Stimulated activated CD8-positive, alpha-beta memory T cell treated with anti-CD3 and anti-CD28 coated beads, Interleukin-4, amount 100 ng/mL, for 1 hour (primary cell): ENCODE measurements around the gene TSPAN13.

Experiments
- DNase-seq, 2 donors: peaks; one replicate each; pipeline ENCODE4 v3.0.0-alpha.2; 2020; ENCODE audit warnings: low read depth in 2 of 2, low spot score in 1 of 2

Gene TSPAN13

GRCh38 chr7:16810573-16810972 lies 57.0 kb downstream of the TSPAN13 start:
- no peak for DNase-seq

- no peak for DNase-seq
Measured at GRCh38 chr7:16811551-16811950, 58.0 kb downstream of the TSPAN13 start.

- no peak for DNase-seq
Measured at GRCh38 chr7:16812542-16813231, 59.1 kb downstream of the TSPAN13 start.

- DNase-seq: no peak
Measured at GRCh38 chr7:16813232-16813616, 59.7 kb downstream of the TSPAN13 start.

- no peak for DNase-seq
Measured at GRCh38 chr7:16815001-16815400, 61.4 kb downstream of the TSPAN13 start.

- DNase-seq: no peak
Measured at GRCh38 chr7:16816824-16817223, 63.3 kb downstream of the TSPAN13 start.

GRCh38 chr7:16817536-16817935 lies 64.0 kb downstream of the TSPAN13 start:
- DNase-seq: no peak

GRCh38 chr7:16818732-16819131 lies 65.2 kb downstream of the TSPAN13 start:
- no peak for DNase-seq

GRCh38 chr7:16822029-16822428 lies 68.5 kb downstream of the TSPAN13 start:
- no peak for DNase-seq

- DNase-seq: no peak
Measured at GRCh38 chr7:16826060-16826459, 72.5 kb downstream of the TSPAN13 start.

GRCh38 chr7:16833373-16833772 lies 79.8 kb downstream of the TSPAN13 start:
- no peak for DNase-seq
